ENCODE measurements around the gene CRB1.

CRB1 gene
- 0 to 0.35 (median 0) reads per million in 3 donors for total RNA-seq

- Histone ChIP-seq H3K27ac (ENCODE audit: insufficient read depth, low read length, poor library complexity, severe bottlenecking) (no peak within 1 kb of the TSS), H3K4me3 (ENCODE audit: insufficient read depth, low read depth, low read length, poor library complexity, severe bottlenecking) (no peak within 1 kb of the TSS), H3K9me3 (ENCODE audit: control insufficient read depth, low read length) (no peaks in the 10 kb centered on the region), H3K4me1 (ENCODE audit: control insufficient read depth, insufficient read depth, low read length, poor library complexity, severe bottlenecking) (no peaks in the 10 kb centered on the region), H3K27me3 (replicated peaks; ENCODE audit: control insufficient read depth, insufficient read depth, low read length, poor library complexity, severe bottlenecking) (no peaks in the 10 kb centered on the region), H3K36me3 (ENCODE audit: control insufficient read depth, insufficient read depth, low read length) (no peaks in the 10 kb centered on the region)
- no peak for DNase-seq
These were observed at the start of gene CRB1 for GRCh38 chr1:197268012-197268411. CRB1 (plus strand) TSS chr1:197268252; CDS start chr1:197268413, 161 bp downstream.

DNA sequence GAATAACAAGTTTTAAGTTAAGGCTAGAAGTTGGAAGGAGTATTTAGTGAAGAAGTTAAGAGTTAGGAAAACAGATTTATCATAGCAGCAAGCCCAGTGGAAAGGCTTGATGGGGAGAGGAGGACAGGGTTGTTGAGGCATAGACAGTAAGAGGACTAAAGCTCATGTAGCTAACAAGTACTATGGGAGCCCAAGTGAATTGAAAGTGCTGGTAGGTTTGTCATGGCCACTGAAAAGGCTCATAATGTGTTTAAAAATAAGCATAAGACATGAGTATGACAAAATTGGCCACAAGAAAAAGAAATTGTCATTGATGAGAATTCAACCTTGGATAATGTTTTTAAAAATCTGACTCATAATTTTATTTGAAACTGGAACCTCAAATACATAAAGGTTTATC, 49.2 kb upstream of the CRB1 start:
- Histone ChIP-seq H3K36me3 (ENCODE audit: control insufficient read depth, insufficient read depth, low read length) (no peaks in the 10 kb centered on the region), H3K27ac (ENCODE audit: insufficient read depth, low read length, poor library complexity, severe bottlenecking) (no peak overlapping the region), H3K4me3 (ENCODE audit: insufficient read depth, low read depth, low read length, poor library complexity, severe bottlenecking) (no peak overlapping the region), H3K9me3 (ENCODE audit: control insufficient read depth, low read length) (no peaks in the 10 kb centered on the region), H3K27me3 (replicated peaks; ENCODE audit: control insufficient read depth, insufficient read depth, low read length, poor library complexity, severe bottlenecking) (no peaks in the 10 kb centered on the region), H3K4me1 (ENCODE audit: control insufficient read depth, insufficient read depth, low read length, poor library complexity, severe bottlenecking) (no peaks in the 10 kb centered on the region)
- no peak for DNase-seq

DNA sequence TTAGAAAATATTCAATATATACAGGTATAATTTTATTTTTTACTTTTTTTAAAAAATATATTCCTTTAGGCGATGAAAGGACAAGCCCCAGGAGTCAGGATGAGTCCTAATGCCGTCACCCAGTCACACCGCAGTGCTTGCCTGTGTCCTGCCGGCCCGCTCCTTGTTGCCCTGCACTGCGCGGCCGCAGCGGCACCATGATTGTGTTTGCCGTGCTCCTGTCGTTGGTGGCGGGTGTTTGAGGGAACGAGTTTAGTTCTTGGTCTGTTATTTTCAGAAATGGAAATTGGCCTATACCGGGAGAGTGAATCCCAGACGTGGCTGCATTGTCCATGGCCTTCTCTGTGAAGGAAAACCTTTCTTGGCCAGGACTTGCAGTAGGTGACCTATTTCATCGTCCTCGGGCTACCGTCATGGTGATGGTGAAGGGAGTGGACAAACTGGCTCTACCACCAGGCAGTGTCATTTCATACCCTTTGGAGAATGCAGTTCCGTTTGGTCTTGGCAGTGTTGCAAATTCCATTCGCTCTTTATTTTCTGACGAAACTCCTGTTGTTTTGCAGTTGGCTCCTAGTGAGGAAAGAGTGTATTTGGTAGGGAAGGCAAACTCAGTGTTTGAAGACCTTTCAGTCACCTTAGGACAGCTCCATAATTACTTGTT, 45.9 kb upstream of the CRB1 start:
- Histone ChIP-seq H3K4me3 (ENCODE audit: insufficient read depth, low read depth, low read length, poor library complexity, severe bottlenecking) (no peak overlapping the region), H3K27ac (ENCODE audit: insufficient read depth, low read length, poor library complexity, severe bottlenecking) (no peak overlapping the region), H3K9me3 (ENCODE audit: control insufficient read depth, low read length) (no peaks in the 10 kb centered on the region), H3K4me1 (ENCODE audit: control insufficient read depth, insufficient read depth, low read length, poor library complexity, severe bottlenecking) (no peaks in the 10 kb centered on the region), H3K27me3 (replicated peaks; ENCODE audit: control insufficient read depth, insufficient read depth, low read length, poor library complexity, severe bottlenecking) (no peaks in the 10 kb centered on the region), H3K36me3 (ENCODE audit: control insufficient read depth, insufficient read depth, low read length) (no peaks in the 10 kb centered on the region)
- no peak for DNase-seq

DNA sequence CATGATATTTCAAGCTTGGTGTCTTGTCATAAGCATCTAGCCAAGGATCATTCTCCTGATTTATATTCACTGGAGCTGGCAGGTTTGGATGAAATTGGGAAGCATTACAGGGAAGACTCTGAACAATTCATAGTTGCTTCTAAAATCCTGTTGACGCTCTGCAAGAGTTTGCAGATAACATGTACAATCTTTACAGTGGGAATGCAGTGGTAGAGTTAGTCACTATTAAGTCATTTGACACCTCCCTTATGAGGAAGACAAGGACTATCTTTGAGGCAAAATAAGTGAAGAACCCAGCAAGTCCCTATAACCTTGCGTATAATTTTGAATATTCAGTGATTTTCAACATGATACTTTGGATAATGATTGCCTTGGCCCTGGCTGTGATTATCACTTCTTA, 45.3 kb upstream of the CRB1 start:
- H3K4me3 ChIP-seq (ENCODE audit: insufficient read depth, low read depth, low read length, poor library complexity, severe bottlenecking) = no peak overlapping the region
- H3K4me1 ChIP-seq (ENCODE audit: control insufficient read depth, insufficient read depth, low read length, poor library complexity, severe bottlenecking) = no peaks in the 10 kb centered on the region
- no peak for DNase-seq
- H3K36me3 ChIP-seq (ENCODE audit: control insufficient read depth, insufficient read depth, low read length) = no peaks in the 10 kb centered on the region
- no peak overlapping the region for H3K27ac ChIP-seq (ENCODE audit: insufficient read depth, low read length, poor library complexity, severe bottlenecking)
- no peaks in the 10 kb centered on the region for H3K9me3 ChIP-seq (ENCODE audit: control insufficient read depth, low read length)
- no peaks in the 10 kb centered on the region for H3K27me3 ChIP-seq (replicated peaks; ENCODE audit: control insufficient read depth, insufficient read depth, low read length, poor library complexity, severe bottlenecking)

DNA sequence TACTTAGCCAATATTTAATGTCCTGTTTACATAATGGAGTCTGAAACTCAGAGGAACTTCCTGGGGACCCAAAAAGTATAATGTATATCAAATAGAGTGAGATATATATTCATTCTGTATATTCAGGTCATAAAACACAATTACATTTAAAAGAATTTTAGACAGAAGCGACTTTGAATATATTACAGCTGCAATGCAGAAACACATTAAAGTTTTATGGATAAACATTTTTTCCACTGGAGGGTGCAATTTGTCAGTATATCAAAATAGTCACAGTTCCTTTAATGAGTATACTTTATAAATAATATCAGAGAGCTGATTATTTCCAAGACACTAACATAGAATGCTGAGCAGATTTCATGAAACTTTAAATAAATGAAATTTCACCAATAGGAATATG, 43.9 kb upstream of the CRB1 start:
- Histone ChIP-seq H3K27ac (ENCODE audit: insufficient read depth, low read length, poor library complexity, severe bottlenecking) (no peak overlapping the region), H3K9me3 (ENCODE audit: control insufficient read depth, low read length) (no peaks in the 10 kb centered on the region), H3K4me3 (ENCODE audit: insufficient read depth, low read depth, low read length, poor library complexity, severe bottlenecking) (no peak overlapping the region), H3K4me1 (ENCODE audit: control insufficient read depth, insufficient read depth, low read length, poor library complexity, severe bottlenecking) (no peaks in the 10 kb centered on the region), H3K36me3 (ENCODE audit: control insufficient read depth, insufficient read depth, low read length) (no peaks in the 10 kb centered on the region), H3K27me3 (replicated peaks; ENCODE audit: control insufficient read depth, insufficient read depth, low read length, poor library complexity, severe bottlenecking) (no peaks in the 10 kb centered on the region)
- DNase-seq = no peak

- Histone ChIP-seq H3K27ac (ENCODE audit: insufficient read depth, low read length, poor library complexity, severe bottlenecking) (no peak overlapping the region), H3K4me3 (ENCODE audit: insufficient read depth, low read depth, low read length, poor library complexity, severe bottlenecking) (no peak overlapping the region), H3K9me3 (ENCODE audit: control insufficient read depth, low read length) (no peaks in the 10 kb centered on the region), H3K4me1 (ENCODE audit: control insufficient read depth, insufficient read depth, low read length, poor library complexity, severe bottlenecking) (no peaks in the 10 kb centered on the region), H3K27me3 (replicated peaks; ENCODE audit: control insufficient read depth, insufficient read depth, low read length, poor library complexity, severe bottlenecking) (no peaks in the 10 kb centered on the region), H3K36me3 (ENCODE audit: control insufficient read depth, insufficient read depth, low read length) (no peaks in the 10 kb centered on the region)
- no peak for DNase-seq
These were observed 42.4 kb upstream of the CRB1 start for GRCh38 chr1:197225611-197226010.

- DNase-seq = no peak
These were observed 33.5 kb upstream of the CRB1 start for GRCh38 chr1:197234581-197234980.

DNA sequence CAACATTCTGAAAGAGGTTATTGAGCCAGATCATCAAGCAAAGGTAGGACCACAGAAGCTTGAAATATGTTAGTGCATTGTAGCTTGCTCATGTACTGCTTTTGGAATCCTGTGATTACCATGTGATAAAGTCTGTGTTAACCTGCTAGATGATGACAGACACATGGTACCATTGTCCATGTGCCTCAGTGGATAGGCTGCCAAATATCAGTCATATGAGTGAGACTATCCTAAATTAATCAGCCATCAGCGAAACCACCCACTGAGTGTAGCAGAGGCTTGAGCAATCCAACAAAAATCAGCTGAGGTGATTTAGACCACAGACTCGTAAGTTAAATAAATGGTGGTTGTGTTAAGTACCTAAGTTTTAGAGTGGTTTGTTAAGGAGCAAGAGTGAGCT, 32.7 kb upstream of the CRB1 start:
- Histone ChIP-seq H3K27ac (ENCODE audit: insufficient read depth, low read length, poor library complexity, severe bottlenecking) (no peak overlapping the region), H3K9me3 (ENCODE audit: control insufficient read depth, low read length) (no peaks in the 10 kb centered on the region), H3K27me3 (replicated peaks; ENCODE audit: control insufficient read depth, insufficient read depth, low read length, poor library complexity, severe bottlenecking) (no peaks in the 10 kb centered on the region), H3K4me3 (ENCODE audit: insufficient read depth, low read depth, low read length, poor library complexity, severe bottlenecking) (no peak overlapping the region), H3K36me3 (ENCODE audit: control insufficient read depth, insufficient read depth, low read length) (no peaks in the 10 kb centered on the region), H3K4me1 (ENCODE audit: control insufficient read depth, insufficient read depth, low read length, poor library complexity, severe bottlenecking) (no peaks in the 10 kb centered on the region)
- DNase-seq = no peak

More at GRCh38 chr1:197234581-197234980, 33.5 kb upstream of the CRB1 start:
- Histone ChIP-seq H3K36me3 (ENCODE audit: control insufficient read depth, insufficient read depth, low read length) (no peaks in the 10 kb centered on the region), H3K4me3 (ENCODE audit: insufficient read depth, low read depth, low read length, poor library complexity, severe bottlenecking) (no peak overlapping the region), H3K4me1 (ENCODE audit: control insufficient read depth, insufficient read depth, low read length, poor library complexity, severe bottlenecking) (no peaks in the 10 kb centered on the region), H3K27ac (ENCODE audit: insufficient read depth, low read length, poor library complexity, severe bottlenecking) (no peak overlapping the region), H3K9me3 (ENCODE audit: control insufficient read depth, low read length) (no peaks in the 10 kb centered on the region), H3K27me3 (replicated peaks; ENCODE audit: control insufficient read depth, insufficient read depth, low read length, poor library complexity, severe bottlenecking) (no peaks in the 10 kb centered on the region)

- Histone ChIP-seq H3K27me3 (replicated peaks; ENCODE audit: control insufficient read depth, insufficient read depth, low read length, poor library complexity, severe bottlenecking) (no peaks in the 10 kb centered on the region), H3K4me1 (ENCODE audit: control insufficient read depth, insufficient read depth, low read length, poor library complexity, severe bottlenecking) (no peaks in the 10 kb centered on the region), H3K4me3 (ENCODE audit: insufficient read depth, low read depth, low read length, poor library complexity, severe bottlenecking) (no peak overlapping the region), H3K36me3 (ENCODE audit: control insufficient read depth, insufficient read depth, low read length) (no peaks in the 10 kb centered on the region), H3K9me3 (ENCODE audit: control insufficient read depth, low read length) (no peaks in the 10 kb centered on the region), H3K27ac (ENCODE audit: insufficient read depth, low read length, poor library complexity, severe bottlenecking) (no peak overlapping the region)
- no peak for DNase-seq
These were observed 20.6 kb upstream of the CRB1 start for GRCh38 chr1:197247465-197247864.

GRCh38 chr1:197249324-197249723, 18.7 kb upstream of the CRB1 start:
- Histone ChIP-seq H3K4me3 (ENCODE audit: insufficient read depth, low read depth, low read length, poor library complexity, severe bottlenecking) (no peak overlapping the region), H3K36me3 (ENCODE audit: control insufficient read depth, insufficient read depth, low read length) (no peaks in the 10 kb centered on the region), H3K4me1 (ENCODE audit: control insufficient read depth, insufficient read depth, low read length, poor library complexity, severe bottlenecking) (no peaks in the 10 kb centered on the region), H3K27ac (ENCODE audit: insufficient read depth, low read length, poor library complexity, severe bottlenecking) (no peak overlapping the region), H3K27me3 (replicated peaks; ENCODE audit: control insufficient read depth, insufficient read depth, low read length, poor library complexity, severe bottlenecking) (no peaks in the 10 kb centered on the region), H3K9me3 (ENCODE audit: control insufficient read depth, low read length) (no peaks in the 10 kb centered on the region)
- no peak for DNase-seq
